ENCODE data around the gene SLCO4A1. TPM values are rescaled to one million over a fixed set of nuclear protein-coding genes. Genes with fewer than 3 reads are reported as not detected.

SLCO4A1 gene
- total and polyA plus RNA-seq, 2 donors (not counting 1 experiment from before 2014, with no cell fraction given): 0.50 TPM; not detected in 1

DNA sequence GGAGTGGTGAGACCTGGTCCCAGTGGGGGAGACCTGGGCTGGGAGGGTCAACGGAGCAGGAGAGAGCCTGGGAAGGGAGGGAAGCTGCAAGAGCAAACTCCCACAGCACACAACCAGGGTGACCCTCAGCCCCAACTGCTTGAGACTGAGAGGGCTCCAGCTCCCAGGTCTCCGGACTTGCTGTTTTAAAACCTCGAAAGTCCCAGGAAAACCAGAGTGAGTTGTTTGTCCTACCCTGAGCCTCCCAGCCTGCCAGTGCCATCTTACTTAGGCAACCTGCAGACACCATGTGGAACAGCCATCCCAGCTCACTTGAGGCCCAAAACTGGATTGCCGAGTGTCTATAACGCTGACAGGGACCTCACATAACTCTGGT lies 61.5 kb downstream of the SLCO4A1 start:
- H3K4me1 ChIP-seq (ENCODE audit: control insufficient read depth, extremely low read depth, insufficient read depth, low read length): peaks cover 15% of the 10 kb centered on the region
- H3K9ac ChIP-seq (ENCODE audit: insufficient read depth, low read length): no peak overlapping the region
- TF ChIP-seq EZH2 (IDR thresholded peaks at IDR 0.05; ENCODE audit: low read length, missing control alignments): no peak
- TF ChIP-seq, protein P1, sequence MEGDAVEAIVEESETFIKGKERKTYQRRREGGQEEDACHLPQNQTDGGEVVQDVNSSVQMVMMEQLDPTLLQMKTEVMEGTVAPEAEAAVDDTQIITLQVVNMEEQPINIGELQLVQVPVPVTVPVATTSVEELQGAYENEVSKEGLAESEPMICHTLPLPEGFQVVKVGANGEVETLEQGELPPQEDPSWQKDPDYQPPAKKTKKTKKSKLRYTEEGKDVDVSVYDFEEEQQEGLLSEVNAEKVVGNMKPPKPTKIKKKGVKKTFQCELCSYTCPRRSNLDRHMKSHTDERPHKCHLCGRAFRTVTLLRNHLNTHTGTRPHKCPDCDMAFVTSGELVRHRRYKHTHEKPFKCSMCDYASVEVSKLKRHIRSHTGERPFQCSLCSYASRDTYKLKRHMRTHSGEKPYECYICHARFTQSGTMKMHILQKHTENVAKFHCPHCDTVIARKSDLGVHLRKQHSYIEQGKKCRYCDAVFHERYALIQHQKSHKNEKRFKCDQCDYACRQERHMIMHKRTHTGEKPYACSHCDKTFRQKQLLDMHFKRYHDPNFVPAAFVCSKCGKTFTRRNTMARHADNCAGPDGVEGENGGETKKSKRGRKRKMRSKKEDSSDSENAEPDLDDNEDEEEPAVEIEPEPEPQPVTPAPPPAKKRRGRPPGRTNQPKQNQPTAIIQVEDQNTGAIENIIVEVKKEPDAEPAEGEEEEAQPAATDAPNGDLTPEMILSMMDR (conservative IDR thresholded peaks at IDR 0.05 in 1 of 2, IDR thresholded peaks at IDR 0.05 in 1 of 2; ENCODE audit: low read depth in 1 of 2, low read length in 2 of 2): peak in 1 of 2 donors; percentile 2
- no peaks in the 10 kb centered on the region for H4K20me1 ChIP-seq (ENCODE audit: control insufficient read depth, extremely low read depth, insufficient read depth, low read length)
- H3K36me3 ChIP-seq (ENCODE audit: control insufficient read depth, insufficient read depth, low read length): no peaks in the 10 kb centered on the region
- no peak overlapping the region for H3K4me3 ChIP-seq (replicated peaks in 1 of 4; ENCODE audit: control extremely low read depth in 1 of 4, insufficient read depth in 1 of 4, low read depth in 3 of 4, low read length in 4 of 4)
- peaks cover 6% of the 10 kb centered on the region for H3K27me3 ChIP-seq (ENCODE audit: control insufficient read depth, insufficient read depth, low read length)
- H3K27ac ChIP-seq (ENCODE audit: insufficient read depth, low read length): peak overlapping the region; percentile 81
- no peak for DNase-seq (ENCODE audit: low read depth in 2 of 2)
- H3K9me3 ChIP-seq (ENCODE audit: control insufficient read depth, insufficient read depth, low read depth, low read length): no peaks in the 10 kb centered on the region
- no peaks in the 10 kb centered on the region for H3K79me2 ChIP-seq (ENCODE audit: control insufficient read depth, insufficient read depth, low read length)
- peak overlapping the region; percentile 21 for H2AFZ ChIP-seq (ENCODE audit: low read length)
- peak overlapping the region; percentile 46 for H3K4me2 ChIP-seq (ENCODE audit: extremely low read depth, insufficient read depth, low read length)

DNA sequence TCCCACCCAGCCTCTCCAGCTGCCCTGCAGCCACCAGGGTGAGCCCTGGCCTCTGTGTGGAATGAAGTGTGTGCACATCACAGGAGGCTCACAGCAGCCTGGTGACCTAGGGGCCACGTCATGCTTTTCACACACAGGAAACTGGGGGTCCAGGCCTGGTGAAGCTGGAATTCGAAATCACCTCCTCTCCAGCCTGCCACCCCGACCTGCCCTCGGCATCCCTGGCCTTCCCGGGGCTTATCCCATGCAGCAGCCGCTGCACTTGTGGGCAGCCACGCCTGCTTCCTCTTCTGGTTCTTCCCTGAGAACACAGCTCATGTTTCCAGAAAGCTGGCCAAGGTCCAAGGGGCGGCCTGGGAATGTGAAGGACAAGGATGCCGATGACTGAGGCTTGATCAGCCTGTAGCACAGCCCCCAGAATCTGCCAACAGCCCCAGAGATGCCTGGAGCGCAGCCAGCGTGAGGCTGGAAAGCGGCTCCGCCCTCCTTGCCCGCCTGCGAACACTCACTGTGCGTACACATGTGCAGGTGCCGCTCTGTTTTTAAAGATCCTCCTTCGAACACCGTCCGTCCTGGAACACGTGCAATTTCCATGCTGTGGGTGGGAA lies 62.1 kb downstream of the SLCO4A1 start:
- H3K36me3 ChIP-seq (ENCODE audit: control insufficient read depth, insufficient read depth, low read length): no peaks in the 10 kb centered on the region
- no peak overlapping the region for H2AFZ ChIP-seq (ENCODE audit: low read length)
- peak; percentile 92 to 95 for DNase-seq (ENCODE audit: low read depth in 2 of 2)
- H3K27ac ChIP-seq (ENCODE audit: insufficient read depth, low read length): peak overlapping the region; percentile 81
- no peaks in the 10 kb centered on the region for H4K20me1 ChIP-seq (ENCODE audit: control insufficient read depth, extremely low read depth, insufficient read depth, low read length)
- H3K9ac ChIP-seq (ENCODE audit: insufficient read depth, low read length): no peak overlapping the region
- peak overlapping the region; percentile 48 for H3K4me2 ChIP-seq (ENCODE audit: extremely low read depth, insufficient read depth, low read length)
- TF ChIP-seq EZH2 (IDR thresholded peaks at IDR 0.05; ENCODE audit: low read length, missing control alignments): no peak
- TF ChIP-seq, protein P1 (conservative IDR thresholded peaks at IDR 0.05 in 1 of 2, IDR thresholded peaks at IDR 0.05 in 1 of 2; ENCODE audit: low read depth in 1 of 2, low read length in 2 of 2): no peak
- peaks cover 11% of the 10 kb centered on the region for H3K27me3 ChIP-seq (ENCODE audit: control insufficient read depth, insufficient read depth, low read length)
- H3K4me3 ChIP-seq (replicated peaks in 1 of 4; ENCODE audit: control extremely low read depth in 1 of 4, insufficient read depth in 1 of 4, low read depth in 3 of 4, low read length in 4 of 4): no peak overlapping the region
- H3K79me2 ChIP-seq (ENCODE audit: control insufficient read depth, insufficient read depth, low read length): peaks cover 3% of the 10 kb centered on the region
- H3K4me1 ChIP-seq (ENCODE audit: control insufficient read depth, extremely low read depth, insufficient read depth, low read length): peaks cover 15% of the 10 kb centered on the region
- H3K9me3 ChIP-seq (ENCODE audit: control insufficient read depth, insufficient read depth, low read depth, low read length): no peaks in the 10 kb centered on the region

DNA sequence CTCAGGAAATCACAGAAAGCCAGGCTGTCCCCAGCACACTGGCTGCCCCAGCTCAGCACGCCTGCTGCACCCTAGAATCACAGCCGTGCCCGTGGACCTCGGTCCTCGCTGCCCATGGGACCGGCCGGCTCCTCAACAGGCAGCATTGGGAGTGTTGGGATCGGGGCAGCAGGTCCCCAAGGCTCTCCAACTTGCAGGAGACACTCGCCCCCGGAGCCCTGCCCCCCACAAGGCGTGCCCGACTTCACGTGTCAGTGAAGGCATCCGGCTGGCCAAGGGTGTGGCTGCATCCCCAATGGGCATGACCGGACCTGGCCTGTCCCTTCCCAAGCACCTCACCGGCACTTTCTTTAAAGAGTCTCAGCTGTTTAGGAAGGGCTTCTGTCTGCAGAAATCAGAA lies 63.3 kb downstream of the SLCO4A1 start:
- no peak overlapping the region for H2AFZ ChIP-seq (ENCODE audit: low read length)
- no peaks in the 10 kb centered on the region for H3K36me3 ChIP-seq (ENCODE audit: control insufficient read depth, insufficient read depth, low read length)
- TF ChIP-seq, protein P1 (conservative IDR thresholded peaks at IDR 0.05 in 1 of 2, IDR thresholded peaks at IDR 0.05 in 1 of 2; ENCODE audit: low read depth in 1 of 2, low read length in 2 of 2): no peak
- TF ChIP-seq EZH2 (IDR thresholded peaks at IDR 0.05; ENCODE audit: low read length, missing control alignments): no peak
- H3K9ac ChIP-seq (ENCODE audit: insufficient read depth, low read length): no peak overlapping the region
- no peak overlapping the region for H3K4me2 ChIP-seq (ENCODE audit: extremely low read depth, insufficient read depth, low read length)
- H3K27me3 ChIP-seq (ENCODE audit: control insufficient read depth, insufficient read depth, low read length): peaks cover 15% of the 10 kb centered on the region
- H3K4me3 ChIP-seq (replicated peaks in 1 of 4; ENCODE audit: control extremely low read depth in 1 of 4, insufficient read depth in 1 of 4, low read depth in 3 of 4, low read length in 4 of 4): no peak overlapping the region
- H3K4me1 ChIP-seq (ENCODE audit: control insufficient read depth, extremely low read depth, insufficient read depth, low read length): peaks cover 15% of the 10 kb centered on the region
- peaks cover 11% of the 10 kb centered on the region for H3K79me2 ChIP-seq (ENCODE audit: control insufficient read depth, insufficient read depth, low read length)
- no peaks in the 10 kb centered on the region for H3K9me3 ChIP-seq (ENCODE audit: control insufficient read depth, insufficient read depth, low read depth, low read length)
- DNase-seq (ENCODE audit: low read depth in 2 of 2): no peak
- no peaks in the 10 kb centered on the region for H4K20me1 ChIP-seq (ENCODE audit: control insufficient read depth, extremely low read depth, insufficient read depth, low read length)
- no peak overlapping the region for H3K27ac ChIP-seq (ENCODE audit: insufficient read depth, low read length)

Data from fibroblast of lung (primary cell).